Measurements from ENCODE around the gene NRXN3.

Gene NRXN3

GRCh38 chr14:78240567-78240966 lies 70.4 kb downstream of the NRXN3 start:
- no peak overlapping the region for H2AFZ ChIP-seq (ENCODE audit: low read depth, low read length, severe bottlenecking)
- H3K36me3 ChIP-seq (ENCODE audit: low read length), result no peaks in the 10 kb centered on the region
- no peaks in the 10 kb centered on the region for H3K9me2 ChIP-seq (replicated peaks; ENCODE audit: insufficient read depth, low read length)
- H3K9me3 ChIP-seq (ENCODE audit: insufficient read depth, low read length), result no peaks in the 10 kb centered on the region
- H3F3A ChIP-seq (ENCODE audit: insufficient read depth), result no peaks in the 10 kb centered on the region
- no peak overlapping the region for H3K4me3 ChIP-seq (ENCODE audit: insufficient read depth, low read length, poor library complexity, severe bottlenecking)
- H3K27me3 ChIP-seq (ENCODE audit: low read length), result no peaks in the 10 kb centered on the region
- no peaks in the 10 kb centered on the region for H3K79me2 ChIP-seq (ENCODE audit: insufficient read depth, low read length)
- no peak for TF ChIP-seq CTCF (IDR thresholded peaks at IDR 0.05; ENCODE audit: insufficient read depth, low read length, poor library complexity, severe bottlenecking)
- no peak for TF ChIP-seq EZH2phosphoT487 (conservative IDR thresholded peaks at IDR 0.05; ENCODE audit: low read length)
- no peak overlapping the region for H3K27ac ChIP-seq (ENCODE audit: low read depth, low read length)
- no peak overlapping the region for H3K4me2 ChIP-seq (ENCODE audit: low read depth, low read length, poor library complexity, severe bottlenecking)
- no peaks in the 10 kb centered on the region for H4K20me1 ChIP-seq (ENCODE audit: low read depth, low read length)
- H3K9ac ChIP-seq (ENCODE audit: low read length), result no peak overlapping the region

DNA sequence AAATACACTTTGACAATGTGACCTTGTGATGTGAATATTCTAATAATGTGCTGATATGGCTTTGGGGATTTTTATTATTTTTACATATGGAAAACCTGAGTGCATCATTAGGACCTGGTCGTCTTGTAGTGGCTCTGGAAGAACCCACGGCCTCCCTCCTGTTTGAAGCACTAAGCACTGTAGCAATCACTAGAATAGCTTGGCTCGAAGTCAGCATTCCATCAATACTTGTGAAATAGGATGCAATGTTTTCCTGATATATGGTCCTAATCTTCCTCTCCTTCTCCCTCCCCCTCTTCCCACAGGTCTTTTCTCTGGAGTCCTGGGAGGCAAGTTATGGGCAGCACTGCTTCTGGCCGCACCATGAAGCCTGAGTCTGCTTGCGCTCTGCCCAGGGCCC lies 71.9 kb downstream of the NRXN3 start:
- H3K4me3 ChIP-seq (ENCODE audit: insufficient read depth, low read length, poor library complexity, severe bottlenecking), result no peak overlapping the region
- no peaks in the 10 kb centered on the region for H3F3A ChIP-seq (ENCODE audit: insufficient read depth)
- TF ChIP-seq CTCF (IDR thresholded peaks at IDR 0.05; ENCODE audit: insufficient read depth, low read length, poor library complexity, severe bottlenecking), result no peak
- TF ChIP-seq EZH2phosphoT487 (conservative IDR thresholded peaks at IDR 0.05; ENCODE audit: low read length), result no peak
- H3K9ac ChIP-seq (ENCODE audit: low read length), result no peak overlapping the region
- H3K9me3 ChIP-seq (ENCODE audit: insufficient read depth, low read length), result no peaks in the 10 kb centered on the region
- no peaks in the 10 kb centered on the region for H3K9me2 ChIP-seq (replicated peaks; ENCODE audit: insufficient read depth, low read length)
- no peaks in the 10 kb centered on the region for H3K36me3 ChIP-seq (ENCODE audit: low read length)
- no peak overlapping the region for H3K4me2 ChIP-seq (ENCODE audit: low read depth, low read length, poor library complexity, severe bottlenecking)
- no peak overlapping the region for H2AFZ ChIP-seq (ENCODE audit: low read depth, low read length, severe bottlenecking)
- H3K27me3 ChIP-seq (ENCODE audit: low read length), result no peaks in the 10 kb centered on the region
- H3K79me2 ChIP-seq (ENCODE audit: insufficient read depth, low read length), result no peaks in the 10 kb centered on the region
- no peak overlapping the region for H3K27ac ChIP-seq (ENCODE audit: low read depth, low read length)
- no peaks in the 10 kb centered on the region for H4K20me1 ChIP-seq (ENCODE audit: low read depth, low read length)

DNA sequence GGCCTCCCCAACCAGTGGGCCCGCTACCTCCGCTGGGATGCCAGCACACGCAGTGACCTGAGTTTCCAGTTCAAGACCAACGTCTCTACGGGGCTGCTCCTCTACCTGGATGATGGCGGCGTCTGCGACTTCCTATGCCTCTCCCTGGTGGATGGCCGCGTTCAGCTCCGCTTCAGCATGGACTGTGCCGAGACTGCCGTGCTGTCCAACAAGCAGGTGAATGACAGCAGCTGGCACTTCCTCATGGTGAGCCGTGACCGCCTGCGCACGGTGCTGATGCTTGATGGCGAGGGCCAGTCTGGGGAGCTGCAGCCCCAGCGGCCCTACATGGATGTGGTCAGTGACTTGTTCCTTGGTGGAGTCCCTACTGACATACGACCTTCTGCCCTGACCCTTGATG lies 73.0 kb downstream of the NRXN3 start:
- TF ChIP-seq CTCF (IDR thresholded peaks at IDR 0.05; ENCODE audit: insufficient read depth, low read length, poor library complexity, severe bottlenecking) (no peak), EZH2phosphoT487 (conservative IDR thresholded peaks at IDR 0.05; ENCODE audit: low read length) (no peak)
- H3K9ac ChIP-seq (ENCODE audit: low read length), result no peak overlapping the region
- H3K4me2 ChIP-seq (ENCODE audit: low read depth, low read length, poor library complexity, severe bottlenecking), result no peak overlapping the region
- no peaks in the 10 kb centered on the region for H3K9me3 ChIP-seq (ENCODE audit: insufficient read depth, low read length)
- H3K4me3 ChIP-seq (ENCODE audit: insufficient read depth, low read length, poor library complexity, severe bottlenecking), result no peak overlapping the region
- no peaks in the 10 kb centered on the region for H4K20me1 ChIP-seq (ENCODE audit: low read depth, low read length)
- no peaks in the 10 kb centered on the region for H3K36me3 ChIP-seq (ENCODE audit: low read length)
- H3K27me3 ChIP-seq (ENCODE audit: low read length), result no peaks in the 10 kb centered on the region
- H3K79me2 ChIP-seq (ENCODE audit: insufficient read depth, low read length), result no peaks in the 10 kb centered on the region
- H2AFZ ChIP-seq (ENCODE audit: low read depth, low read length, severe bottlenecking), result no peak overlapping the region
- no peak overlapping the region for H3K27ac ChIP-seq (ENCODE audit: low read depth, low read length)
- no peaks in the 10 kb centered on the region for H3F3A ChIP-seq (ENCODE audit: insufficient read depth)
- H3K9me2 ChIP-seq (replicated peaks; ENCODE audit: insufficient read depth, low read length), result no peaks in the 10 kb centered on the region

- Histone ChIP-seq H3K79me2 (ENCODE audit: insufficient read depth, low read length) (no peaks in the 10 kb centered on the region), H3K4me3 (ENCODE audit: insufficient read depth, low read length, poor library complexity, severe bottlenecking) (no peak overlapping the region), H3K9me3 (ENCODE audit: insufficient read depth, low read length) (no peaks in the 10 kb centered on the region), H3K27ac (ENCODE audit: low read depth, low read length) (no peak overlapping the region), H3K27me3 (ENCODE audit: low read length) (no peaks in the 10 kb centered on the region), H3K9me2 (replicated peaks; ENCODE audit: insufficient read depth, low read length) (no peaks in the 10 kb centered on the region), H4K20me1 (ENCODE audit: low read depth, low read length) (no peaks in the 10 kb centered on the region), H3F3A (ENCODE audit: insufficient read depth) (no peaks in the 10 kb centered on the region), H3K36me3 (ENCODE audit: low read length) (no peaks in the 10 kb centered on the region), H3K4me2 (ENCODE audit: low read depth, low read length, poor library complexity, severe bottlenecking) (no peak overlapping the region), H2AFZ (ENCODE audit: low read depth, low read length, severe bottlenecking) (no peak overlapping the region), H3K9ac (ENCODE audit: low read length) (no peak overlapping the region)
- TF ChIP-seq EZH2phosphoT487 (conservative IDR thresholded peaks at IDR 0.05; ENCODE audit: low read length), result no peak
Measured at GRCh38 chr14:78245238-78245637, 75.1 kb downstream of the NRXN3 start.
